IMR-90 (cell line): ENCODE data around the gene PCYT2. TPM values are rescaled to one million over a fixed set of nuclear protein-coding genes. Genes with fewer than 3 reads are reported as not detected.

Experiments
- ATAC-seq: fragments of 200-7000 bp; cut with Tn5 transposase; 2 replicates; pipeline ENCODE4 v1.9.1; 2020; ENCODE audit warnings: low read depth, mild to moderate bottlenecking, moderate library complexity
- BruUV-seq: library from RNA; stranded (reverse); fragments of 400-500 nt; replicated peaks from 2 replicates; lab custom pipeline; 2021; lab: Mats Ljungman, UMichigan
- CTCF ChIA-PET: fragments of 300-600 bp; formaldehyde crosslinking; extraction: SDS; loops from one replicate; lab custom pipeline; 2021; ENCODE audit warnings: antibody characterized with exemption; lab: Yijun Ruan, JAX
- POLR2A ChIA-PET: fragments of 300-600 bp; sonication (Branson Sonifier 250); formaldehyde crosslinking; loops from one replicate; lab custom pipeline; 2022; ENCODE audit warnings: antibody characterized with exemption; ENCODE audit not compliant: unreplicated experiment; lab: Charles Lee
- DNase-seq: peaks from one replicate; pipeline ENCODE4 v3.0.0; 2013
- H2AFZ ChIP-seq: replicated peaks from 2 replicates; pipeline ENCODE3; 2013; ENCODE audit warnings: low read length, mild to moderate bottlenecking; ENCODE audit not compliant: poor library complexity
- H2AK5ac ChIP-seq: 2 replicates; pipeline ENCODE4 v1.6.1; 2013; ENCODE audit warnings: low read depth, low read length, inconsistent platforms
- H2AK9ac ChIP-seq: replicated peaks from 2 replicates; pipeline ENCODE3; 2013; ENCODE audit warnings: mild to moderate bottlenecking, low read depth, low read length, moderate library complexity; ENCODE audit not compliant: poor library complexity
- H2BK120ac ChIP-seq: 2 replicates; pipeline ENCODE4 v1.6.1; 2013; ENCODE audit warnings: low read depth, low read length, inconsistent platforms
- H2BK15ac ChIP-seq: 3 replicates; pipeline ENCODE4 v1.6.1; 2013; ENCODE audit warnings: low read depth, low read length, inconsistent platforms
- H2BK20ac ChIP-seq: 2 replicates; pipeline ENCODE4 v1.6.1; 2013; ENCODE audit warnings: low read depth, mild to moderate bottlenecking, inconsistent platforms, low read length, moderate library complexity
- H2BK5ac ChIP-seq: 2 replicates; pipeline ENCODE4 v1.6.1; 2013; ENCODE audit warnings: mild to moderate bottlenecking, low read depth, low read length, inconsistent platforms; ENCODE audit not compliant: poor library complexity, severe bottlenecking
- H3K14ac ChIP-seq: replicated peaks from 2 replicates; pipeline ENCODE4 v1.6.1; 2013; ENCODE audit warnings: low read depth, low read length, inconsistent platforms
- H3K18ac ChIP-seq: 2 replicates; pipeline ENCODE4 v1.6.1; 2013; ENCODE audit warnings: low read depth, low read length, control low read depth
- H3K23ac ChIP-seq: 2 replicates; pipeline ENCODE4 v1.6.1; 2013; ENCODE audit warnings: low read depth, low read length, inconsistent platforms
- H3K27ac ChIP-seq: 2 replicates; pipeline ENCODE4 v1.5.1; 2013; ENCODE audit warnings: mild to moderate bottlenecking, control low read depth, low read length; ENCODE audit not compliant: insufficient read depth
- H3K27me3 ChIP-seq: 2 replicates; pipeline ENCODE4 v1.6.1; 2013; ENCODE audit warnings: low read length; ENCODE audit not compliant: control insufficient read depth, insufficient read depth
- H3K36me3 ChIP-seq: 2 replicates; pipeline ENCODE4 v1.6.1; 2013; ENCODE audit warnings: low read length, mixed read lengths; ENCODE audit not compliant: control insufficient read depth, insufficient read depth
- H3K4ac ChIP-seq: 2 replicates; pipeline ENCODE4 v1.6.1; 2013; ENCODE audit warnings: low read depth, low read length, inconsistent platforms
- H3K4me1 ChIP-seq: 2 replicates; pipeline ENCODE4 v1.6.1; 2013; ENCODE audit warnings: low read length, mixed read lengths; ENCODE audit not compliant: control insufficient read depth, insufficient read depth
- H3K4me2 ChIP-seq: 2 replicates; pipeline ENCODE4 v1.6.1; 2013; ENCODE audit warnings: low read depth, mild to moderate bottlenecking, control low read depth, low read length, moderate library complexity
- H3K4me3 ChIP-seq: 2 replicates; pipeline ENCODE4 v1.5.1; 2013; ENCODE audit warnings: low read depth, mild to moderate bottlenecking, control low read depth, low read length, moderate library complexity; ENCODE audit not compliant: insufficient read depth
- H3K56ac ChIP-seq: 2 replicates; pipeline ENCODE4 v1.6.1; 2013; ENCODE audit warnings: low read length, inconsistent platforms; ENCODE audit not compliant: insufficient read depth; ENCODE audit errors: extremely low read depth
- H3K79me1 ChIP-seq, 2 experiments: 2 replicates each; pipeline ENCODE4 v1.6.1; 2013; ENCODE audit warnings: low read length in 2 of 2, inconsistent platforms in 1 of 2, low read depth in 1 of 2
- H3K9ac ChIP-seq: 2 replicates; pipeline ENCODE4 v1.6.1; 2013; ENCODE audit warnings: low read depth, low read length, control low read depth
- H3K9me1 ChIP-seq: 2 replicates; pipeline ENCODE4 v1.6.1; 2013; ENCODE audit warnings: low read length, inconsistent platforms; ENCODE audit not compliant: insufficient read depth
- H3K9me3 ChIP-seq: 2 replicates; pipeline ENCODE4 v1.6.1; 2013; ENCODE audit warnings: low read length; ENCODE audit not compliant: control insufficient read depth, insufficient read depth
- H4K20me1 ChIP-seq: 2 replicates; pipeline ENCODE4 v1.6.1; 2013; ENCODE audit warnings: low read length, inconsistent platforms; ENCODE audit not compliant: insufficient read depth
- H4K5ac ChIP-seq: 2 replicates; pipeline ENCODE4 v1.6.1; 2013; ENCODE audit warnings: mild to moderate bottlenecking, low read depth, low read length, control low read depth
- H4K8ac ChIP-seq, 2 experiments: 2 replicates each; pipeline ENCODE4 v1.6.1; 2013; ENCODE audit warnings: low read depth in 2 of 2, low read length in 2 of 2, control low read depth in 1 of 2, inconsistent platforms in 1 of 2
- H4K91ac ChIP-seq: 2 replicates; pipeline ENCODE4 v1.6.1; 2013; ENCODE audit warnings: low read depth, low read length, inconsistent platforms; ENCODE audit not compliant: insufficient read depth
- ELK1 ChIP-seq: fragments of 150-350 bp; IDR thresholded peaks from 2 replicates; pipeline ENCODE4 v1.6.1; 2016; ENCODE audit warnings: low read depth, mild to moderate bottlenecking, low read length, moderate library complexity, borderline replicate concordance
- FOS ChIP-seq: fragments of 150-350 bp; IDR thresholded peaks from 2 replicates; pipeline ENCODE4 v1.6.1; 2016; ENCODE audit warnings: low read depth, low read length
- MAFK ChIP-seq: IDR thresholded peaks from 2 replicates; pipeline ENCODE4 v1.6.1; 2012; ENCODE audit warnings: low read depth, low read length, improper control_type of control experiment
- POLR2A ChIP-seq: IDR thresholded peaks from 2 replicates; pipeline ENCODE4 v1.6.1; 2012; ENCODE audit warnings: mild to moderate bottlenecking, low read depth, low read length
- RCOR1 ChIP-seq: IDR thresholded peaks from 2 replicates; pipeline ENCODE4 v1.6.1; 2012; ENCODE audit warnings: mild to moderate bottlenecking, low read length, improper control_type of control experiment; ENCODE audit not compliant: insufficient replicate concordance
- WGBS, 2 experiments: methylation state at CpG; one replicate each; pipeline versions ENCODE4 v1.1.5 to v1.1.7; 2013; ENCODE audit warnings: missing lambda C conversion rate in 2 of 2; ENCODE audit not compliant: insufficient read length in 1 of 2; ENCODE audit errors: extremely low coverage in 2 of 2; 5-methylcytosine and 5-hydroxymethylcytosine counted together
- dilution Hi-C: fragments of 300-500 bp; cut with HindIII; formaldehyde crosslinking; loops from one replicate; pipeline ENCODE4 v1.14.3; 2018; ENCODE audit warnings: low sequenced_read_pairs; ENCODE audit not compliant: unreplicated experiment
- in situ Hi-C: fragments of 300-500 bp; cut with MboI; formaldehyde crosslinking; loops from 3 replicates; pipeline ENCODE4 v1.14.3; 2019; ENCODE audit warnings: low sequenced_read_pairs, inconsistent platforms, mixed read lengths
- intact Hi-C: fragments of 100-400 bp; cut with micrococcal nuclease; formaldehyde crosslinking; loops from 2 replicates; pipeline ENCODE4 v1.10.0; 2022
- polyA plus RNA-seq, 3 experiments: library from polyadenylated mRNA; depleted of rRNA; stranded (reverse); fragments of >200 nt; gene quantifications; 2 replicates each; pipeline ENCODE4 v1.2.3, GENCODE V29; 2012; ENCODE audit warnings: low replicate concordance in 1 of 3
- total RNA-seq: library from RNA; depleted of rRNA; stranded (reverse); fragments of >200 nt; gene quantifications from 2 replicates; pipeline ENCODE4 v1.2.3, GENCODE V29; 2012

PCYT2 gene
- total and polyA plus RNA-seq, 2 of the 4 experiments (the other 2 are of a cell fraction) = 37.3 to 38.5 TPM

- H3K9me3 ChIP-seq = no peaks in the 10 kb centered on the region
- H3K9ac ChIP-seq = no peak overlapping the region
- no peak overlapping the region for H4K91ac ChIP-seq
- H3K4me2 ChIP-seq = no peak overlapping the region
- H2BK5ac ChIP-seq = no peak overlapping the region
- ChIA-PET CTCF (no interaction called here), POLR2A (no interaction called here)
- TF ChIP-seq POLR2A (no peak), ELK1 (no peak), MAFK (no peak), FOS (no peak), RCOR1 (no peak)
- intact Hi-C loops = no loop called here
- H2BK120ac ChIP-seq = no peak overlapping the region
- no peaks in the 10 kb centered on the region for H3K36me3 ChIP-seq
- H3K27ac ChIP-seq = no peak overlapping the region
- in situ Hi-C loops = no loop called here
- no peak overlapping the region for H3K18ac ChIP-seq
- ATAC-seq (no peak), DNase-seq (no peak)
- no peak overlapping the region for H2AFZ ChIP-seq
- H3K27me3 ChIP-seq = peaks cover 39% of the 10 kb centered on the region
- H3K79me1 ChIP-seq = no peaks in the 10 kb centered on the region
- H3K23ac ChIP-seq = no peak overlapping the region
- dilution Hi-C loops = no loop called here
- WGBS, 2 experiments = 64% methylated on average over 23 of the region's 45 CpGs; no CpG with 5 or more reads in 1 of the 2 experiments
- H4K5ac ChIP-seq = no peak overlapping the region
- no peaks in the 10 kb centered on the region for H3K9me1 ChIP-seq
- H4K8ac ChIP-seq = no peak overlapping the region
- H3K4me3 ChIP-seq = no peak overlapping the region
- no TSS peak for BruUV-seq
- H3K4me1 ChIP-seq = no peaks in the 10 kb centered on the region
- H3K4ac ChIP-seq = no peak overlapping the region
- H3K56ac ChIP-seq = no peak overlapping the region
- H2BK20ac ChIP-seq = no peak overlapping the region
- no peak overlapping the region for H2BK15ac ChIP-seq
- H2AK5ac ChIP-seq = no peak overlapping the region
- H4K20me1 ChIP-seq = no peaks in the 10 kb centered on the region
- H3K14ac ChIP-seq = no peak overlapping the region
- H2AK9ac ChIP-seq = no peak overlapping the region
Observed at GRCh38 chr17:81956607-81957589, 45.7 kb upstream of the PCYT2 start.
